Measurements from ENCODE around the gene DPCD. TPM values are rescaled to one million over a fixed set of nuclear protein-coding genes. Genes with fewer than 3 reads are reported as not detected.

Gene DPCD
- total and polyA plus RNA-seq, 10 of the 15 experiments (the other 5 are each of a cell fraction or from before 2014, with no cell fraction given): 9.7 to 50.9 (median 26.3) TPM

DNA sequence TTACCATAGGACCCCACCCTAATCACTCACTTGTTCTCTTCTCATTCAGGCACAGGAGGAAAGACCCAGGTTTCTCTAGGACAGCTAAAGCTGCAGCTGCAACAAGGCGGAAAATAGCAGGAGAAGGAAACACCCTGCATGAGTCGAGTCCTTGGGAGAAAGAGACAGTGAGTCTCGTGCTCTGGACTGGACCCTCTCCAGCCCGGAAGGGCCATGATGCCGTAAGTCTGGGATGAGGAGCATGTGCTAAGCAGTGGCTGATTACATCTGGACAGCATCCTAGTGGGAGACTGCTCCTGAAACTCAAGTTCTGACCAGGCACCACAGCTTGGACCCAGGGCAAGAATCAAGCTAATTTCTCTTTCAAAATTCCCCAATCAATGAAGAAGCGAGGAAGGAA, 67.4 kb downstream of the DPCD start:
- FAIRE-seq: no peak
- H3K27me3 ChIP-seq (replicated peaks in 1 of 2; ENCODE audit: control insufficient read depth in 2 of 2, insufficient read depth in 2 of 2, low read length in 1 of 2): no peaks in the 10 kb centered on the region
- H3K9ac ChIP-seq (ENCODE audit: control insufficient read depth, insufficient read depth, low read length): no peak overlapping the region
- no peaks in the 10 kb centered on the region for H4K20me1 ChIP-seq (ENCODE audit: control insufficient read depth, insufficient read depth)
- no TSS peak for BruUV-seq (replicated peaks)
- no peak overlapping the region for H2AFZ ChIP-seq (ENCODE audit: control insufficient read depth, low read depth, low read length)
- ChIA-PET RAD21 (ENCODE audit: unreplicated experiment) (interaction anchor here (1.2 to 2.0 kb wide), 2 partner anchors 38 to 126 kb away, joined by 4 read pairs; no protein-coding TSS in a partner anchor), CTCF (interaction anchor here (1.0 to 1.8 kb wide), 3 partner anchors 11 to 126 kb away, joined by 3 to 4 read pairs (median 3); no protein-coding TSS in a partner anchor), POLR2A (interaction anchor here (0.6 to 0.8 kb wide), 2 partner anchors 34 to 377 kb away, joined by 4 to 8 read pairs; no protein-coding TSS in a partner anchor), SMC1A (ENCODE audit: uncharacterized antibody, unreplicated experiment) (interaction anchor here (0.7 kb wide), 1 partner anchor 28 kb away, joined by 3 read pairs; no protein-coding TSS in a partner anchor)
- intact Hi-C loops (cut with micrococcal nuclease; ENCODE audit: unreplicated experiment): no loop called here
- in situ Hi-C loops (cut with MboI): no loop called here
- H3K4me2 ChIP-seq (ENCODE audit: control insufficient read depth, insufficient read depth): no peak overlapping the region
- no peak overlapping the region for H3K4me3 ChIP-seq
- H3K79me2 ChIP-seq (ENCODE audit: control insufficient read depth, insufficient read depth, low read length): no peaks in the 10 kb centered on the region
- peaks cover 3 to 6% of the 10 kb centered on the region in 2 experiments; a peak in 3 of 4 replicates for H3K36me3 ChIP-seq (ENCODE audit: control insufficient read depth in 2 of 2, insufficient read depth in 2 of 2, low read length in 1 of 2)
- ATAC-seq: no peak
- H3K27ac ChIP-seq (ENCODE audit: control insufficient read depth, insufficient read depth): no peak overlapping the region
- no peaks in the 10 kb centered on the region for H3K9me3 ChIP-seq (replicated peaks; ENCODE audit: control insufficient read depth, insufficient read depth, low read length)
- no peak for DNase-seq (ENCODE audit: low read depth, low spot score)
- 81% methylated on average over 6 of the region's 6 CpGs for WGBS (ENCODE audit: insufficient coverage, insufficient replicate concordance, low lambda C conversion rate, missing lambda C conversion rate)
- H3K4me1 ChIP-seq (ENCODE audit: control insufficient read depth, insufficient read depth, low read length): no peaks in the 10 kb centered on the region
- TF ChIP-seq, protein P1, sequence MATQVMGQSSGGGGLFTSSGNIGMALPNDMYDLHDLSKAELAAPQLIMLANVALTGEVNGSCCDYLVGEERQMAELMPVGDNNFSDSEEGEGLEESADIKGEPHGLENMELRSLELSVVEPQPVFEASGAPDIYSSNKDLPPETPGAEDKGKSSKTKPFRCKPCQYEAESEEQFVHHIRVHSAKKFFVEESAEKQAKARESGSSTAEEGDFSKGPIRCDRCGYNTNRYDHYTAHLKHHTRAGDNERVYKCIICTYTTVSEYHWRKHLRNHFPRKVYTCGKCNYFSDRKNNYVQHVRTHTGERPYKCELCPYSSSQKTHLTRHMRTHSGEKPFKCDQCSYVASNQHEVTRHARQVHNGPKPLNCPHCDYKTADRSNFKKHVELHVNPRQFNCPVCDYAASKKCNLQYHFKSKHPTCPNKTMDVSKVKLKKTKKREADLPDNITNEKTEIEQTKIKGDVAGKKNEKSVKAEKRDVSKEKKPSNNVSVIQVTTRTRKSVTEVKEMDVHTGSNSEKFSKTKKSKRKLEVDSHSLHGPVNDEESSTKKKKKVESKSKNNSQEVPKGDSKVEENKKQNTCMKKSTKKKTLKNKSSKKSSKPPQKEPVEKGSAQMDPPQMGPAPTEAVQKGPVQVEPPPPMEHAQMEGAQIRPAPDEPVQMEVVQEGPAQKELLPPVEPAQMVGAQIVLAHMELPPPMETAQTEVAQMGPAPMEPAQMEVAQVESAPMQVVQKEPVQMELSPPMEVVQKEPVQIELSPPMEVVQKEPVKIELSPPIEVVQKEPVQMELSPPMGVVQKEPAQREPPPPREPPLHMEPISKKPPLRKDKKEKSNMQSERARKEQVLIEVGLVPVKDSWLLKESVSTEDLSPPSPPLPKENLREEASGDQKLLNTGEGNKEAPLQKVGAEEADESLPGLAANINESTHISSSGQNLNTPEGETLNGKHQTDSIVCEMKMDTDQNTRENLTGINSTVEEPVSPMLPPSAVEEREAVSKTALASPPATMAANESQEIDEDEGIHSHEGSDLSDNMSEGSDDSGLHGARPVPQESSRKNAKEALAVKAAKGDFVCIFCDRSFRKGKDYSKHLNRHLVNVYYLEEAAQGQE (IDR thresholded peaks at IDR 0.05; ENCODE audit: low read depth, low read length): no peak
- TF ChIP-seq MYB (IDR thresholded peaks at IDR 0.05; ENCODE audit: borderline replicate concordance, low read depth, low read length) (no peak), SMAD1 (IDR thresholded peaks at IDR 0.05; ENCODE audit: low read depth, partially characterized antibody) (no peak), SREBF2 (IDR thresholded peaks at IDR 0.05; ENCODE audit: low read length) (no peak), FOS (IDR thresholded peaks at IDR 0.05; ENCODE audit: borderline replicate concordance, extremely low read depth, insufficient read length) (no peak), STAT3 (IDR thresholded peaks at IDR 0.05; ENCODE audit: low read depth, low read length) (no peak), PAX5 (IDR thresholded peaks at IDR 0.05; ENCODE audit: borderline replicate concordance, low read depth, low read length) (no peak), NRF1 (conservative IDR thresholded peaks at IDR 0.05; ENCODE audit: low read depth, low read length) (no peak), YBX1 (IDR thresholded peaks at IDR 0.05) (no peak), POU2F2 (IDR thresholded peaks at IDR 0.05; ENCODE audit: borderline replicate concordance, low read depth, low read length) (no peak), KLF5 (IDR thresholded peaks at IDR 0.05; ENCODE audit: partially characterized antibody) (no peak), SMC3 (IDR thresholded peaks at IDR 0.05; ENCODE audit: borderline replicate concordance, low read length) (no peak)
- TF ChIP-seq, protein P2, sequence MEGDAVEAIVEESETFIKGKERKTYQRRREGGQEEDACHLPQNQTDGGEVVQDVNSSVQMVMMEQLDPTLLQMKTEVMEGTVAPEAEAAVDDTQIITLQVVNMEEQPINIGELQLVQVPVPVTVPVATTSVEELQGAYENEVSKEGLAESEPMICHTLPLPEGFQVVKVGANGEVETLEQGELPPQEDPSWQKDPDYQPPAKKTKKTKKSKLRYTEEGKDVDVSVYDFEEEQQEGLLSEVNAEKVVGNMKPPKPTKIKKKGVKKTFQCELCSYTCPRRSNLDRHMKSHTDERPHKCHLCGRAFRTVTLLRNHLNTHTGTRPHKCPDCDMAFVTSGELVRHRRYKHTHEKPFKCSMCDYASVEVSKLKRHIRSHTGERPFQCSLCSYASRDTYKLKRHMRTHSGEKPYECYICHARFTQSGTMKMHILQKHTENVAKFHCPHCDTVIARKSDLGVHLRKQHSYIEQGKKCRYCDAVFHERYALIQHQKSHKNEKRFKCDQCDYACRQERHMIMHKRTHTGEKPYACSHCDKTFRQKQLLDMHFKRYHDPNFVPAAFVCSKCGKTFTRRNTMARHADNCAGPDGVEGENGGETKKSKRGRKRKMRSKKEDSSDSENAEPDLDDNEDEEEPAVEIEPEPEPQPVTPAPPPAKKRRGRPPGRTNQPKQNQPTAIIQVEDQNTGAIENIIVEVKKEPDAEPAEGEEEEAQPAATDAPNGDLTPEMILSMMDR (IDR thresholded peaks at IDR 0.05 in 2 of 3, conservative IDR thresholded peaks at IDR 0.05 in 1 of 3; ENCODE audit: control insufficient read depth in 2 of 3, extremely low read depth in 1 of 3, insufficient read depth in 1 of 3, low read depth in 3 of 3, low read length in 3 of 3): no peak
- TF ChIP-seq, protein P3, sequence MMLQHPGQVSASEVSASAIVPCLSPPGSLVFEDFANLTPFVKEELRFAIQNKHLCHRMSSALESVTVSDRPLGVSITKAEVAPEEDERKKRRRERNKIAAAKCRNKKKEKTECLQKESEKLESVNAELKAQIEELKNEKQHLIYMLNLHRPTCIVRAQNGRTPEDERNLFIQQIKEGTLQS (IDR thresholded peaks at IDR 0.05; ENCODE audit: borderline replicate concordance, extremely low read depth, low read depth, low read length): no peak
- TF ChIP-seq, protein P4, sequence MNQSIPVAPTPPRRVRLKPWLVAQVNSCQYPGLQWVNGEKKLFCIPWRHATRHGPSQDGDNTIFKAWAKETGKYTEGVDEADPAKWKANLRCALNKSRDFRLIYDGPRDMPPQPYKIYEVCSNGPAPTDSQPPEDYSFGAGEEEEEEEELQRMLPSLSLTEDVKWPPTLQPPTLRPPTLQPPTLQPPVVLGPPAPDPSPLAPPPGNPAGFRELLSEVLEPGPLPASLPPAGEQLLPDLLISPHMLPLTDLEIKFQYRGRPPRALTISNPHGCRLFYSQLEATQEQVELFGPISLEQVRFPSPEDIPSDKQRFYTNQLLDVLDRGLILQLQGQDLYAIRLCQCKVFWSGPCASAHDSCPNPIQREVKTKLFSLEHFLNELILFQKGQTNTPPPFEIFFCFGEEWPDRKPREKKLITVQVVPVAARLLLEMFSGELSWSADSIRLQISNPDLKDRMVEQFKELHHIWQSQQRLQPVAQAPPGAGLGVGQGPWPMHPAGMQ (IDR thresholded peaks at IDR 0.05; ENCODE audit: borderline replicate concordance): no peak
- TF ChIP-seq, protein P5, sequence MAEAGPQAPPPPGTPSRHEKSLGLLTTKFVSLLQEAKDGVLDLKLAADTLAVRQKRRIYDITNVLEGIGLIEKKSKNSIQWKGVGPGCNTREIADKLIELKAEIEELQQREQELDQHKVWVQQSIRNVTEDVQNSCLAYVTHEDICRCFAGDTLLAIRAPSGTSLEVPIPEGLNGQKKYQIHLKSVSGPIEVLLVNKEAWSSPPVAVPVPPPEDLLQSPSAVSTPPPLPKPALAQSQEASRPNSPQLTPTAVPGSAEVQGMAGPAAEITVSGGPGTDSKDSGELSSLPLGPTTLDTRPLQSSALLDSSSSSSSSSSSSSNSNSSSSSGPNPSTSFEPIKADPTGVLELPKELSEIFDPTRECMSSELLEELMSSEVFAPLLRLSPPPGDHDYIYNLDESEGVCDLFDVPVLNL (IDR thresholded peaks at IDR 0.05; ENCODE audit: low read depth, low read length): no peak

All from GM12878 (cell line).